ENCODE results near the gene HYAL3. TPM values are rescaled to one million over a fixed set of nuclear protein-coding genes. Genes with fewer than 3 reads are reported as not detected.

HYAL3 gene
- total and polyA plus RNA-seq, 2 experiments from 2014 or later, result 2.4 to 7.1 TPM

DNA sequence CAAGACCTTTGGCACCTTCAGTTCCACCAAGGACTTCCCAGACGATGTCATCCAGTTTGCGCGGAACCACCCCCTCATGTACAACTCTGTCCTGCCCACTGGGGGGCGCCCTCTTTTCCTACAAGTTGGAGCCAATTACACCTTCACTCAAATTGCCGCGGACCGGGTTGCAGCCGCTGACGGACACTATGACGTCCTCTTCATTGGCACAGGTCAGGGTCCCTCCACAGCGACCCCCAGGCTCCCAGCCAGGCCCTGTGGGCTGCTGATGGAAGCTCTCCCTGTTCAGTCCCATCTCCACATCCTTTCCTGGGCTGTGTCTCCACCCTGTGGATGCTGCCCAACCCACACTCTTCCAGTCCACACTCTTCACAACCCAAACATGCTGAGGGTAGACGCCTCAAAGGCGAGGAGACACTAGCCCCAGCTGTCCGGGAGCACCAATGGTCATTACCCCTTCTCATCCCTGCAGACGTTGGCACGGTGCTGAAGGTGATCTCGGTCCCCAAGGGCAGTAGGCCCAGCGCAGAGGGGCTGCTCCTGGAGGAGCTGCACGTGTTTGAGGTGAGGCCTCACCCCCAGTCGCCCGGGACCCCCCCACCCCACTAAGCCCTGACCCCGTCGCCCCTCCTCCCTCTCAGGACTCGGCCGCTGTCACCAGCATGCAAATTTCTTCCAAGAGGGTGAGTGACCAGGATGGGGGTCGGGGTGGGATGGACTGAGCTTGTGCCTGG, 24.7 kb downstream of the HYAL3 start:
- TF ChIP-seq CREB1 (CRISPR knock-in tag; IDR thresholded peaks at IDR 0.05; ENCODE audit: low read depth), result peak; percentile 70
- TF ChIP-seq, protein P1, sequence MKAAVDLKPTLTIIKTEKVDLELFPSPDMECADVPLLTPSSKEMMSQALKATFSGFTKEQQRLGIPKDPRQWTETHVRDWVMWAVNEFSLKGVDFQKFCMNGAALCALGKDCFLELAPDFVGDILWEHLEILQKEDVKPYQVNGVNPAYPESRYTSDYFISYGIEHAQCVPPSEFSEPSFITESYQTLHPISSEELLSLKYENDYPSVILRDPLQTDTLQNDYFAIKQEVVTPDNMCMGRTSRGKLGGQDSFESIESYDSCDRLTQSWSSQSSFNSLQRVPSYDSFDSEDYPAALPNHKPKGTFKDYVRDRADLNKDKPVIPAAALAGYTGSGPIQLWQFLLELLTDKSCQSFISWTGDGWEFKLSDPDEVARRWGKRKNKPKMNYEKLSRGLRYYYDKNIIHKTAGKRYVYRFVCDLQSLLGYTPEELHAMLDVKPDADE (IDR thresholded peaks at IDR 0.05), result no peak; the same call in 1 of the 2 replicates
- TF ChIP-seq, protein P2, sequence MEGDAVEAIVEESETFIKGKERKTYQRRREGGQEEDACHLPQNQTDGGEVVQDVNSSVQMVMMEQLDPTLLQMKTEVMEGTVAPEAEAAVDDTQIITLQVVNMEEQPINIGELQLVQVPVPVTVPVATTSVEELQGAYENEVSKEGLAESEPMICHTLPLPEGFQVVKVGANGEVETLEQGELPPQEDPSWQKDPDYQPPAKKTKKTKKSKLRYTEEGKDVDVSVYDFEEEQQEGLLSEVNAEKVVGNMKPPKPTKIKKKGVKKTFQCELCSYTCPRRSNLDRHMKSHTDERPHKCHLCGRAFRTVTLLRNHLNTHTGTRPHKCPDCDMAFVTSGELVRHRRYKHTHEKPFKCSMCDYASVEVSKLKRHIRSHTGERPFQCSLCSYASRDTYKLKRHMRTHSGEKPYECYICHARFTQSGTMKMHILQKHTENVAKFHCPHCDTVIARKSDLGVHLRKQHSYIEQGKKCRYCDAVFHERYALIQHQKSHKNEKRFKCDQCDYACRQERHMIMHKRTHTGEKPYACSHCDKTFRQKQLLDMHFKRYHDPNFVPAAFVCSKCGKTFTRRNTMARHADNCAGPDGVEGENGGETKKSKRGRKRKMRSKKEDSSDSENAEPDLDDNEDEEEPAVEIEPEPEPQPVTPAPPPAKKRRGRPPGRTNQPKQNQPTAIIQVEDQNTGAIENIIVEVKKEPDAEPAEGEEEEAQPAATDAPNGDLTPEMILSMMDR (conservative IDR thresholded peaks at IDR 0.05; ENCODE audit: low read depth in 2 of 2), result peak; percentile 84 to 95
- TF ChIP-seq POLR2AphosphoS5 (IDR thresholded peaks at IDR 0.05; ENCODE audit: low read depth), result no peak
- TF ChIP-seq ZNF114 (CRISPR knock-in tag; IDR thresholded peaks at IDR 0.05), result no peak
- TF ChIP-seq EZH2 (IDR thresholded peaks at IDR 0.05; ENCODE audit: low read depth, unreplicated experiment), result peak; percentile 28
- peaks cover 4% of the 10 kb centered on the region for H3K4me1 ChIP-seq (ENCODE audit: insufficient read depth)
- Mint-ChIP-seq H3K27ac (no peak overlapping the region), H3K27me3 (ENCODE audit: insufficient read depth, low read depth, poor library complexity) (peaks cover 50% of the 10 kb centered on the region), H3K36me3 (ENCODE audit: low read depth) (no peaks in the 10 kb centered on the region), H3K9me3 (no peaks in the 10 kb centered on the region), H3K4me1 (peaks cover 33% of the 10 kb centered on the region), H3K4me3 (peak overlapping the region; percentile 78)
- H3K79me2 ChIP-seq (replicated peaks; ENCODE audit: insufficient read depth), result no peaks in the 10 kb centered on the region
- peak overlapping the region; percentile 86 for H3K4me2 ChIP-seq
- H3F3A ChIP-seq (replicated peaks; ENCODE audit: low read depth), result peaks cover 10% of the 10 kb centered on the region; the same call in 1 of the 2 replicates
- no peaks in the 10 kb centered on the region for H3K36me3 ChIP-seq (ENCODE audit: insufficient read depth)
- ATAC-seq (peak; percentile 30), DNase-seq (ENCODE audit: low spot score) (peak; percentile 96)
- H3K9me2 ChIP-seq (ENCODE audit: insufficient read depth), result no peaks in the 10 kb centered on the region
- 0 out of 2 replicates have a peak overlapping the region, but pooled peaks have one; percentile 80 for H2AFZ ChIP-seq
- peak overlapping the region; percentile 63 for H3K4me3 ChIP-seq
- H3K27ac ChIP-seq (ENCODE audit: low read depth), result no peak overlapping the region
- H3K27me3 ChIP-seq (ENCODE audit: insufficient read depth), result peaks cover 57% of the 10 kb centered on the region
- H4K20me1 ChIP-seq (replicated peaks; ENCODE audit: insufficient read depth), result no peaks in the 10 kb centered on the region

DNA sequence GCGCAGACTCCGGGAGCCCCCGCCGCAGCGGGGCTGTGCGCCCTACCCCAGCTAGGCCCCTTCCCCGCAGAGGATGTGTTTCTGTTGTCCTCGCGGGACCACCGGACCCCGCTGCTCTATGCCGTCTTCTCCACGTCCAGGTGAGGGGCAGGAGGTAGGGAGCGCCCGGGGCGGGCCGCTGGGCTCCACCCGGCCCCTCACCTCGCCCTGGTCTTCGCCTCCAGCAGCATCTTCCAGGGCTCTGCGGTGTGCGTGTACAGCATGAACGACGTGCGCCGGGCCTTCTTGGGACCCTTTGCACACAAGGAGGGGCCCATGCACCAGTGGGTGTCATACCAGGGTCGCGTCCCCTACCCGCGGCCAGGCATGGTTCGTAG, 25.5 kb downstream of the HYAL3 start:
- Mint-ChIP-seq H3K4me1 (peaks cover 38% of the 10 kb centered on the region), H3K36me3 (ENCODE audit: low read depth) (no peaks in the 10 kb centered on the region), H3K9me3 (no peaks in the 10 kb centered on the region), H3K4me3 (no peak overlapping the region), H3K27me3 (ENCODE audit: insufficient read depth, low read depth, poor library complexity) (peaks cover 53% of the 10 kb centered on the region), H3K27ac (no peak overlapping the region)
- Histone ChIP-seq H3K36me3 (ENCODE audit: insufficient read depth) (no peaks in the 10 kb centered on the region), H3K4me3 (peak overlapping the region; percentile 53; the same call in 1 of the 2 replicates), H3K9me2 (ENCODE audit: insufficient read depth) (no peaks in the 10 kb centered on the region), H3K79me2 (replicated peaks; ENCODE audit: insufficient read depth) (no peaks in the 10 kb centered on the region), H4K20me1 (replicated peaks; ENCODE audit: insufficient read depth) (no peaks in the 10 kb centered on the region), H3K27ac (ENCODE audit: low read depth) (no peak overlapping the region), H2AFZ (no peak overlapping the region), H3K4me1 (ENCODE audit: insufficient read depth) (peaks cover 12% of the 10 kb centered on the region), H3K27me3 (ENCODE audit: insufficient read depth) (peaks cover 57% of the 10 kb centered on the region), H3K4me2 (no peak overlapping the region; the same call in 1 of the 2 replicates), H3F3A (replicated peaks; ENCODE audit: low read depth) (peaks cover 11% of the 10 kb centered on the region; the same call in 1 of the 2 replicates)
- ATAC-seq (no peak), DNase-seq (ENCODE audit: low spot score) (no peak)
- TF ChIP-seq, protein P1 (IDR thresholded peaks at IDR 0.05), result no peak
- TF ChIP-seq NANOG (IDR thresholded peaks at IDR 0.05; ENCODE audit: borderline replicate concordance) (no peak), POLR2AphosphoS5 (IDR thresholded peaks at IDR 0.05; ENCODE audit: low read depth) (no peak), EZH2 (IDR thresholded peaks at IDR 0.05; ENCODE audit: low read depth, unreplicated experiment) (no peak), ZNF331 (CRISPR knock-in tag; IDR thresholded peaks at IDR 0.05; ENCODE audit: low read depth) (no peak), ZNF114 (CRISPR knock-in tag; IDR thresholded peaks at IDR 0.05) (no peak), STAT1 (IDR thresholded peaks at IDR 0.05; ENCODE audit: unreplicated experiment) (no peak), EZH2phosphoT487 (IDR thresholded peaks at IDR 0.05; ENCODE audit: unreplicated experiment) (no peak), CREB1 (CRISPR knock-in tag; IDR thresholded peaks at IDR 0.05; ENCODE audit: low read depth) (no peak)
- TF ChIP-seq, protein P2 (conservative IDR thresholded peaks at IDR 0.05; ENCODE audit: low read depth in 2 of 2), result no peak
- TF ChIP-seq, protein P3, sequence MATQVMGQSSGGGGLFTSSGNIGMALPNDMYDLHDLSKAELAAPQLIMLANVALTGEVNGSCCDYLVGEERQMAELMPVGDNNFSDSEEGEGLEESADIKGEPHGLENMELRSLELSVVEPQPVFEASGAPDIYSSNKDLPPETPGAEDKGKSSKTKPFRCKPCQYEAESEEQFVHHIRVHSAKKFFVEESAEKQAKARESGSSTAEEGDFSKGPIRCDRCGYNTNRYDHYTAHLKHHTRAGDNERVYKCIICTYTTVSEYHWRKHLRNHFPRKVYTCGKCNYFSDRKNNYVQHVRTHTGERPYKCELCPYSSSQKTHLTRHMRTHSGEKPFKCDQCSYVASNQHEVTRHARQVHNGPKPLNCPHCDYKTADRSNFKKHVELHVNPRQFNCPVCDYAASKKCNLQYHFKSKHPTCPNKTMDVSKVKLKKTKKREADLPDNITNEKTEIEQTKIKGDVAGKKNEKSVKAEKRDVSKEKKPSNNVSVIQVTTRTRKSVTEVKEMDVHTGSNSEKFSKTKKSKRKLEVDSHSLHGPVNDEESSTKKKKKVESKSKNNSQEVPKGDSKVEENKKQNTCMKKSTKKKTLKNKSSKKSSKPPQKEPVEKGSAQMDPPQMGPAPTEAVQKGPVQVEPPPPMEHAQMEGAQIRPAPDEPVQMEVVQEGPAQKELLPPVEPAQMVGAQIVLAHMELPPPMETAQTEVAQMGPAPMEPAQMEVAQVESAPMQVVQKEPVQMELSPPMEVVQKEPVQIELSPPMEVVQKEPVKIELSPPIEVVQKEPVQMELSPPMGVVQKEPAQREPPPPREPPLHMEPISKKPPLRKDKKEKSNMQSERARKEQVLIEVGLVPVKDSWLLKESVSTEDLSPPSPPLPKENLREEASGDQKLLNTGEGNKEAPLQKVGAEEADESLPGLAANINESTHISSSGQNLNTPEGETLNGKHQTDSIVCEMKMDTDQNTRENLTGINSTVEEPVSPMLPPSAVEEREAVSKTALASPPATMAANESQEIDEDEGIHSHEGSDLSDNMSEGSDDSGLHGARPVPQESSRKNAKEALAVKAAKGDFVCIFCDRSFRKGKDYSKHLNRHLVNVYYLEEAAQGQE (IDR thresholded peaks at IDR 0.05; ENCODE audit: unreplicated experiment), result no peak

All from GM23338 (cell line).